Activated CD4-positive, CD25-positive, alpha-beta regulatory T cell treated with anti-CD3 and anti-CD28 coated beads, Interleukin-2, amount 50 U/mL, for 16 hours (primary cell): Measurements from ENCODE around the gene AEBP1.

ENCODE experiments used
- DNase-seq: peaks from one replicate; pipeline ENCODE4 v3.0.0-alpha.2; 2020; ENCODE audit warnings: low read depth, low spot score

Gene AEBP1

DNA sequence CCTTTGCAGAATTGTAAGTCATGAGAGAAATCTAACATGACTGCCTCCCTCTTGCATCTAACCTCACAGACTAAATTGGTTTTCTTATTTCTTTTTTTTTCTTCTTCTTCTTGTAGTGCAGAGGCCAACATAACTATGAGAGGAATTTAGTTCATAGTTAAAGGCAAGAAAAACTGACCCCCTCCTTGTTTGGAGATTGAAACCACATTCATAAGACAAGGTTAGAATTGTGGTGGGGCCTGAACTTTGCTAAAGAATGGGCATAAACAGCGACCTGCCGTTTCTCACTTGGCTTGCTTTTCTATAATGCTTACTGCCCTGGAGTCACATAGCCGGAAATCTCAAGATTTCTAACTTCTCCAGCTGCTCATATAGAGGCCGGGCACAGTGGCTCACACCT lies 19.4 kb upstream of the AEBP1 start:
- DNase-seq = no peak

DNA sequence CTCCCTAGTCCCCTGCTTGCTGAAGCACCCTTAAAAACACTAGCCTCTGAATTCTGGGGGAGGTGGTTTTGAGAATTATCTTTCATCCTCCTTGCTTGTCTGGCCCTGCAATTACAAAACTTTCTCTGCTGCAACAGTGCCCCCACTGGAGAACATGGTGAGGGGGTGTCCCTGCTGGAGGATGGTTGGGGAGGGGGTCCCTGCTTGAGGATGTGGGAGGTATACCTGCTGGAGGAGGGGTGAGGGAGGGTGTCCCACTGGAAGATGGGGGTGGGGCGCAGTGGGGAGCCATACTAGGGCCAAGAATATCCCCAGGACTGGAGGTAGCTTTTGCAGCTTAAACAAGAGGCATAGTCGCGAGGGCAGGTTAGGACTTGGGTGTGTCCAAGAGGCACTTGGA lies 18.6 kb upstream of the AEBP1 start:
- DNase-seq = no peak

DNA sequence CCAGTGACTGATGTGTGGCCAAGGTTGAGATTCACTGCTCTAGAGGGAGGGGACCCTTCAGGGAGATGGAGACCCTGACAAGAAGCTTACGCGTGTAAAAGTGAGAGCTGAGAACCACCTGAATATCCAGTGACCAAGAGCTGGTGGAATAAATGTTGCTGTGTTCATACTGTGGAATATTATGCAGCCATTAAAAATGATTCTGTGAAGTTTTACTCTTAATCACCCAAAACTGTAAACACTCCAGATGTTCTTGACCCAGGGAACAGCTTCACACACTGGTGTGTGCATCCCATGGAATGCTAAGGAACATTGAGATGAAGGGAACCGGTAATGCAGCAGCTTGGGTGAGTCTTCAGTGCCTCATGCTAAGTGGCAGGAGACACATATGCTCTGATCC lies 17.5 kb upstream of the AEBP1 start:
- no peak for DNase-seq

GRCh38 chr7:44087911-44088838 lies 16.0 kb upstream of the AEBP1 start:
- no peak for DNase-seq

DNA sequence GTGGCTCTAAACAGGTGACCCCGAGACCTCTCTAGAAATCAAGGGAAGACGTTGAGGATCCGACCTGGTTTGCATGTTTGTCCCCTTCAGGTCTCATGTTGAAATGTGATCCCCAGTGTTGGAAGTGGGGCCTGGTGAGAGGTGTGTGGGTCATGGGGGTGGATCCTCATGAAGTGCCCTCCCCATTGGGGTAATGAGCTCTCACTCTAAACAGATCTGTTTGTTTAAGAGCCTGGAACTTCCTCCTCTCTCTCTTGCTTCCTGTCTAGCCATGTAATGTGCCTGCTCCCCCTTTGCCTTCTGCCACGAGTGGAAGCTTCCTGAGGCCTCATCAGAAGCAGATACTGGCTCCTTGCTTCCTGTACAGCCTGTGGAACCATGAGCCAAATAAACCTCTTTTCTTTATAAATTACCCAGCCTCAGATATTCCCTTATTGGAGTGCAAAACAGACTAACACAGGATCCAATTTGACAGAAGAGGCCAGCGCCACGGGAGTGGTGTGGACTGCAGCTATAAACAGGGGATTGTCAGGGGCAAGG lies 11.0 kb upstream of the AEBP1 start:
- no peak for DNase-seq

DNA sequence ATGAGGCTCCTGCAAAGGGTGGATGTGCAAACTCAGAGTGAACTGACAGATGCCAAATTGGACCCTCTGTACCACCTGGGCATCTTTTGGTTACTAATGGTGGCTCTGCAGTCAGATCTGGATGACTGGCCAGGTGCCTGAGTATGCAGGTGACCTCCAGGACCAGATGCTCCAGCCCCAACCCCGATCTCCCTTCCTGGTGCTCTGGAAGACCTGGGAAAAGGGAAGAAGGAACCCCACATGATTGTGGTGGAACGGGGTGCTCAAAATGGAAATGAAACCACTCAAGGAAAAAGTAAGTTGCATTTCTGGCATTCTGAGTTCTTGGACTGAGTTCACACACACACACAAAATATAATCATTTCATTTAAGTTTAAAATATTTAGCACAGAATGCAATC lies 9.8 kb upstream of the AEBP1 start:
- no peak for DNase-seq

GRCh38 chr7:44094883-44095592 lies 9.1 kb upstream of the AEBP1 start:
- no peak for DNase-seq

DNA sequence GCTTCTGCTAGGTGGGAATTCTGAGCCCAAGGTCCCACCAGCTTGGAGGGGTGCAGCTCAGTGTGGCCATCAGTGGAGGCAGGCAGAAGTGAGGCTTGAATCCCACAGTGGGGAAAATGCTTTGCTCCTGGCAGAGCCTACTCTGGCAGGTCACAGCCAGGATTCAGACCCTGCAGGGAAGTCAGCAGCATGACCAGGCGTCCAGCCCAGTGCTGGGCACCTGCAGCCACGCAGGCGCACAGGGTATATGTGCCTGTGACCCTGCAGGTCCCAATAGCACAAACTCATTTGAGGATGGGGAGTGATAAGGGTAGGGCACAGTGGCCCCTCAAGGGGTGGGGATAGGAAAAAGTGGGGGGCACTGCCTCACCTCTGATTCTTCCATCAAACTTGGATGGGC lies 8.4 kb upstream of the AEBP1 start:
- no peak for DNase-seq

- no peak for DNase-seq
Measured at GRCh38 chr7:44096326-44096881, 7.7 kb upstream of the AEBP1 start.

DNA sequence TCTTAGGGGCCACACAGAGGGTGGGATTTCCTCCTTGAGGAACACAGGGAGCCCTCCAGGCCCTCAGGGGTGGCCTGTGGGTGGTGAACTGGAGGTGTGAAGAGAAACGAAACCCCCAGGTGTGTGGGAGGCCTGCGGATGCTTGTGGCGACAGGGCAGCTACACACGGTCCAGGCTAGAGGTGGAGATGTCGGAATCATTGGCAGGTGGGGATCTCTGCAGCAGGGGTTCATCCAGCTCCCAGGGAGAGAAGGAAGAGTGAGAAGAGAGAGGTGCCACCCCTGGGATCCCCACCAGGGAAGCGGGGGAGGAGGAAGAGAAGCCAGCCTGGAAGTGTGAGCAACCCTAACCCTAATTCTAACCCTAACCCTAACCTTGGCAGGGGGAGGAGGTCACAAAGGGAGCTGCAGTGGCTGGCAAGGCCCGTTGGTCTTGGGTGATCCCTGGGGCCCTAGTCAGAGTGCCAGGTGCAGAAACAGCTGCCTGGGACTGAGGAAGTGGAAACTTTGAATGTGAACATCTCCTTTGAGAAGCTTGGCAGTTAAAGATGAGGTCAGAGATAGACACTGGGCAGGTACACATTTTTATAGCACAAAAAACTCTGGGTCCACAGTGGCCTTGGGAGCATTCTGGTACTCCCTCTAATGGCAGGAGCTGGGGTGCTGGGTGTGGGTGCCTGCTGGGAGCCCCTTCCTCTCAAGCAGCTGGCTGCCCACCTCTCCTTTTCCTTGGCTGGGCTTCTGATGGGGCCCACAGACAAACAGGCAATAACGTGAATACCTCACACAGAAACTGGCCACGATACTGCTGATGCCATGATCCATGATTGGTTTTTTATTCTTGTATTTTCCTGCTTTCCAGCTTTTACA lies 6.8 kb upstream of the AEBP1 start:
- no peak for DNase-seq

GRCh38 chr7:44098092-44099068 lies 5.8 kb upstream of the AEBP1 start:
- no peak for DNase-seq

DNA sequence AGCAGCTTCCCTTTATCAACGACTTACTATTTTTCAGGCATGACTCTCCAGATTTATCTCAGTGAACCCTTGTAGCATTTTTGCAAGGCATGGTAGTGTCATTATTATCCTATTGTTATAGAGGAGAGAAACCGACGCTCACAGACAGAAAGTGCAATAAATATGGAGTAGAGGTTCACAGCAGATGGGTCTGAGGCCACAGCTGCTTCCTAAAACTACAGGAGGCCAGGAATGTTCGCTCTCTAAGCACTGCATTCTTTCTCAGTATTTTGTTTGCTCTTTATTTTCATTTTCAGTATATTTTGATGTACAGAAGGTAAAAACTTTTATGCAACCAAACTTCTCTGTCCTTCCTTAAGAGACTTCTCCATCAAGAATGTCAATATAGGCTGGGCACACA lies 4.5 kb upstream of the AEBP1 start:
- no peak for DNase-seq

- no peak for DNase-seq
Measured at GRCh38 chr7:44100458-44101302, 3.5 kb upstream of the AEBP1 start.

DNA sequence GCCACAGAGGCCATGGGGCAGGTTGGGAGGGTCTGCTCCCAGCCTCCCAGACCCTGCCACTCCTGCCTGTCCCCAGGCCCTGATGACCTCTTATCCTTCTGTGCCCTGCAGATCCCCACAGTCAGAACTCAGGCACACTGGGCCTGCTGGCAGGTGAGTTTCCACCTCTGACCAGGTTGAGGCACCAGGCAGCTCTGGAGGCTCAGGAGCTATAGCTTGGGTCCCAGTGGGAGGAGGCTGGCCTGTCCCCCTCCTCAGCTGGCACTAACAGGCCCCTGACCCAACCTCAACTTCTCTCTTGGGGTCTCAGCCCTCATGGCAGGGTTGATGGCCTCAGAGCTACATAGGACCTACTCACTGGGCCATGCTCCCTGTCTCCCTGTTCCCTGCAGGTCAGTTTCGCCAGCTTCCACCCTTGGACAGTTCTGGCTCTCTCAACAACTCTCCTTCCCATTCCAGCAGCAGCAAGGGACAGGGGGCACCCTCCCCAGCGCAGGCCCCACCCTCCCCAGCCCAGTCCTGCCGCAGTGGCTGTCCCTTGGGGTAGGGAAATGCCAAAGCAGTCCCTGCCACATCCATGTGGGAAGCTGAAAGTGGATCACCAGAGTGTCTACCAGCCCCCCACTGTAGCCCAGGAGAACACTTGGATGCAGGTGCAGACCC lies 2.7 kb upstream of the AEBP1 start:
- no peak for DNase-seq

DNA sequence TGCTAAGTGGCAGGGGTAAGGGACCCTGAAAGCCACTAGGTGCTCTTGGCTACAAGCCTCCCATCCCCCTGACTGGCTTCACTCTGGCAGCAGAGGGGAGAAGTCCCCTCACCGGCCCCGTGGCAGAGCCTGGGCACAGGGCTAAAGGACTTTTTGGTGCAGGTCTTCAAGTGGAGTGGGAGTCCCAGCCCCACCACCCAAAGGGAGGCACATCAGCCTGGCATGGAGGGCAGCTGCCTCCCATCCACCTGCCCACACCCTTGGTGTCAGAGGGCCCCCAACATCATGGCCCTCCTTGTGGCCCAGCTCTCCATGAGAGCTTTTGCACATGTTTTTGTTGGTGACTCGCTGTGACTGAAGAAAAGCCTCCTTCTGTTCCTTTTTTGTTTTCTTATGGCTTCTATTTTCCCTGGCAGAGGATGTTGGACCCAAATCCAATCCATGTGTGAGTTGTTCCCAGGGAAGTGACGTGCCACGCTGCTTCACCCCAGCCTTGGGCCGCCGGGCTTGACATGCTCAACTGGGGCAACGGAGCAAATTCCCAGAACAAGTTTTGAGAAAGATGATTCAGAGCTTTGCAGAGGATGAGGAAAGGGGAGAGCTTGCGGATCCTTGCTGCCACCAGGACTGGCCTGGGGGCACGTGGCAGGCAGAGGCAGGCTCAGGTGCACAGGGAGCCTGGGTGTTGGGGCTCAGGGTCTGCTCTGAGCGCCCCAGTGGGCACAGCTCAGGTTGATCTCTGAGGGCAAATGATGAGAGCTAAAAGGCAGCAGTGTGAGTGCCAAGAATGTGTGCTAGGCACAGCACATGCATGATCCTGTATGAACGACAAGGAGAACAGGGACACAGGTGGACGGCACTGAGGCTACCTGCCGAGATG lies 1.9 kb upstream of the AEBP1 start:
- no peak for DNase-seq

DNA sequence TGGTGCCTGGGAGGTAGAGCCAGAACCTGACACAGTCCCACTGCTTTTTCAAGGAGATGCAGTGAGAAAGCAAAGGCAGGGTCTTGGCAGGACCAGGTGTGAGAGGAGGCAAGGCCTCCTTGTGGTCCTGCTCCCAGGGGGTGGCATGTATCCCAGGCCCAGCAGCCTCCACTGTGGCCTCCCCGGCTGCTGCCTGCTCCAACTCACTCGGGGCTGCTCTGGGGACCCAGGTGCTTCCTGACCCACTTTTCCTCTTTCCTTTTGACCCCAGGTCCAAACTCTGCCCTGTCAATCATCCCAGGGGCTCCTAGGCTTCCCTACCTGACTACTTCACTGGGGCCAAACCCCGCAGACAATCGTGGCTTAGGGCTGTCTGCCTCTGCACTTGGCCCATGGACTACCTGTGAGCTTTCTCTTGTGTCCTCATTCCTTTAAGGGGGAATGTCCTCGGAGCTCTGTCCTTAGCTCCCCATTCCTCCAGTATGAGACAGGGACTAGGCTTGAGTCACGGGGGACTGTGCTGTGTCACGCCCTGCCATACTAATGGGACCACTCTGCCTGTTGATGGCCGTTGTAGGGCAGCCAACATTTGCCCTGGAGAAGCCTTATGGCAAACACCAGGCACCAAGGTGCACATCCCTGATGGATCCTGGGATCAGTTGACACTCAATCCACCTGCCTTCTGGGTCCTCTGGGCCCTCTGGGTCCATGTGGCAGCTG lies 1.1 kb upstream of the AEBP1 start:
- no peak for DNase-seq

DNA sequence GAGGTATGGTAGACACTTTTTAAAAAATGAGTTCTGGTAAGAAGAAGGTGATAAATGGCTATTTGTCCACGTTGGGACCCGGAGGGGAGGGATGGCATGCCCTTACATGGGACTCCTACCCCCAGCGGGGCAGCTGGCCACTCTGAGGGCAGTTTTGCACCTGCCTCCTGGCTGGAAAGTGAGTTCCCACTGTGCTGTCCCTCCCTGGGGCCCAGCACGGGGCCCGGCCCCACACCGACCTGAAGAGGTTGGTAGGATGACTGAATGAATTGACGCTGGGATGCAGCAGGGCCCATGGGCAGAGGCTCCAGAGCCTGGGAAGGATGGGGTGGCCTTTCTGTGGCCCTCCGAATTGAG lies 601 bp upstream of the AEBP1 start:
- no peak for DNase-seq
